CD14-positive monocyte (primary cell): ENCODE data around the gene SLC25A25. TPM values are rescaled to one million over a fixed set of nuclear protein-coding genes. Genes with fewer than 3 reads are reported as not detected.

ENCODE experiments used
- DNase-seq, 3 donors: peaks; one replicate each; pipeline ENCODE4 v3.0.0-alpha.2; 2011 to 2022
- H2AFZ ChIP-seq: 2 replicates; pipeline ENCODE4 v1.6.0; 2012; ENCODE audit warnings: mild to moderate bottlenecking, low read depth, low read length, inconsistent platforms; ENCODE audit not compliant: insufficient read depth, poor library complexity, severe bottlenecking
- H3K27ac ChIP-seq, 2 donors: 1 replicate in 1 of 2; 2 replicates in 1 of 2; pipeline ENCODE4 v1.5.1; 2012 to 2013; ENCODE audit warnings: low read length in 2 of 2, control low read depth in 1 of 2, inconsistent platforms in 1 of 2, low read depth in 1 of 2, mild to moderate bottlenecking in 1 of 2
- H3K27me3 ChIP-seq, 2 donors: one replicate each; pipeline versions ENCODE4 v1.6.0 to v1.6.1; 2011 to 2013; ENCODE audit warnings: low read length in 2 of 2; ENCODE audit not compliant: control insufficient read depth in 2 of 2, insufficient read depth in 2 of 2
- H3K36me3 ChIP-seq, 2 donors: replicated peaks in 1 of 2; 1 replicate in 1 of 2; 2 replicates in 1 of 2; pipeline versions ENCODE4 v1.5.1 to v1.6.1; 2012 to 2013; ENCODE audit warnings: low read length in 2 of 2, control low read depth in 1 of 2, inconsistent platforms in 1 of 2, mild to moderate bottlenecking in 1 of 2; ENCODE audit not compliant: insufficient read depth in 2 of 2, control insufficient read depth in 1 of 2
- H3K4me1 ChIP-seq, 2 donors: 1 replicate in 1 of 2; 2 replicates in 1 of 2; pipeline versions ENCODE4 v1.5.1 to v1.6.1; 2012 to 2013; ENCODE audit warnings: low read length in 2 of 2, control low read depth in 1 of 2, inconsistent platforms in 1 of 2, mild to moderate bottlenecking in 1 of 2, moderate library complexity in 1 of 2; ENCODE audit not compliant: insufficient read depth in 2 of 2, control insufficient read depth in 1 of 2
- H3K4me2 ChIP-seq: replicated peaks from 2 replicates; pipeline ENCODE3; 2012; ENCODE audit warnings: low read length, moderate library complexity, mild to moderate bottlenecking; ENCODE audit not compliant: poor library complexity, severe bottlenecking; ENCODE audit errors: extremely low read depth
- H3K4me3 ChIP-seq, 3 experiments: fragments of 200-600 bp in 1 of 3; sonication (generic) in 1 of 3; replicated peaks in 1 of 3; 1 replicate in 2 of 3; 2 replicates in 1 of 3; pipeline ENCODE4 v1.5.1; 2011 to 2013; ENCODE audit warnings: low read length in 3 of 3, mild to moderate bottlenecking in 3 of 3, control low read depth in 2 of 3, low read depth in 2 of 3, inconsistent platforms in 1 of 3, moderate library complexity in 1 of 3
- H3K79me2 ChIP-seq: 2 replicates; pipeline ENCODE4 v1.6.0; 2012; ENCODE audit warnings: mild to moderate bottlenecking, control low read depth, inconsistent platforms, low read length, moderate library complexity; ENCODE audit not compliant: insufficient read depth
- H3K9ac ChIP-seq: 2 replicates; pipeline ENCODE4 v1.6.0; 2017; ENCODE audit warnings: low read length, mild to moderate bottlenecking; ENCODE audit not compliant: insufficient read depth, poor library complexity, severe bottlenecking
- H3K9me3 ChIP-seq, 2 donors: replicated peaks in 1 of 2; 1 replicate in 1 of 2; 2 replicates in 1 of 2; pipeline versions ENCODE4 v1.5.1 to v1.6.1; 2012 to 2013; ENCODE audit warnings: low read length in 2 of 2, control low read depth in 1 of 2; ENCODE audit not compliant: control insufficient read depth in 1 of 2, insufficient read depth in 1 of 2
- H4K20me1 ChIP-seq: 2 replicates; pipeline ENCODE4 v1.6.0; 2012; ENCODE audit warnings: mild to moderate bottlenecking, low read length, control low read depth, moderate library complexity; ENCODE audit not compliant: insufficient read depth
- H3K27ac Mint-ChIP-seq, 7 donors: one replicate each; pipeline ENCODE4 v1.8.0; 2020; ENCODE audit warnings: mild to moderate bottlenecking in 7 of 7, mixed read lengths in 7 of 7, moderate library complexity in 6 of 7, inconsistent platforms in 2 of 7
- H3K27me3 Mint-ChIP-seq, 3 donors: one replicate each; pipeline ENCODE4 v1.8.0; 2021 to 2022; ENCODE audit warnings: low read depth in 3 of 3, mild to moderate bottlenecking in 3 of 3, mixed read lengths in 3 of 3, moderate library complexity in 3 of 3, inconsistent platforms in 1 of 3
- H3K36me3 Mint-ChIP-seq, 2 donors: one replicate each; pipeline ENCODE4 v1.8.0; 2020; ENCODE audit warnings: mixed read lengths in 2 of 2, inconsistent platforms in 1 of 2, mild to moderate bottlenecking in 1 of 2
- H3K4me1 Mint-ChIP-seq: one replicate; pipeline ENCODE4 v1.8.0; 2020; ENCODE audit warnings: mild to moderate bottlenecking, mixed read lengths
- H3K4me3 Mint-ChIP-seq, 2 donors: one replicate each; pipeline ENCODE4 v1.8.0; 2020; ENCODE audit warnings: mild to moderate bottlenecking in 2 of 2, mixed read lengths in 2 of 2, moderate library complexity in 1 of 2
- H3K9me3 Mint-ChIP-seq, 7 donors: one replicate each; pipeline ENCODE4 v1.8.0; 2020 to 2022; ENCODE audit warnings: mixed read lengths in 7 of 7, mild to moderate bottlenecking in 6 of 7, moderate library complexity in 6 of 7, inconsistent platforms in 2 of 7
- CTCF ChIP-seq: fragments of 200-600 bp; IDR thresholded peaks from one replicate; pipeline ENCODE4 v1.8.0; 2022; ENCODE audit warnings: antibody characterized with exemption, mild to moderate bottlenecking
- WGBS: methylation state at CpG from one replicate; pipeline ENCODE4 v1.1.5; 2013; ENCODE audit warnings: missing lambda C conversion rate; ENCODE audit not compliant: insufficient coverage; 5-methylcytosine and 5-hydroxymethylcytosine counted together
- intact Hi-C, 2 donors: fragments of 100-400 bp; cut with micrococcal nuclease; formaldehyde crosslinking; loops; one replicate each; pipeline versions ENCODE4 v1.15.0 to v1.15.1; 2023
- polyA plus RNA-seq, 3 donors: library from polyadenylated mRNA; depleted of rRNA in 1 of 3; unstranded in 2 of 3; stranded (reverse) in 1 of 3; fragments of 300-500 nt in 2 of 3; fragments of >200 nt in 1 of 3; fragmentation: Illumina TruSeq in 2 of 3; gene quantifications; 1 replicate in 2 of 3; 2 replicates in 1 of 3; pipeline ENCODE4 v1.2.3, GENCODE V29; 2012 to 2021

Gene SLC25A25
- polyA plus RNA-seq, 3 donors = 5.1 to 43.3 (median 6.3) TPM

GRCh38 chr9:128104171-128104618 lies 36.2 kb downstream of the SLC25A25 start:
- Histone ChIP-seq H3K4me2 (no peak overlapping the region), H3K27me3 (no peaks in the 10 kb centered on the region), H3K36me3 (peaks cover 79 to 86% of the 10 kb centered on the region in 2 donors), H2AFZ (no peak overlapping the region), H3K4me1 (peaks cover 11 to 12% of the 10 kb centered on the region in 2 donors), H3K4me3 (no peak overlapping the region), H3K9ac (no peak overlapping the region), H3K9me3 (no peaks in the 10 kb centered on the region), H3K27ac (peak overlapping the region in 1 of 2 donors; percentile 26), H4K20me1 (peaks cover 84% of the 10 kb centered on the region), H3K79me2 (peaks cover 20% of the 10 kb centered on the region)
- TF ChIP-seq CTCF = no peak
- Mint-ChIP-seq H3K4me1 (peaks cover 10% of the 10 kb centered on the region), H3K27me3 (peaks cover 0 to 2% (median 0%) of the 10 kb centered on the region in 3 donors), H3K27ac (peak overlapping the region in 2 of 7 donors; percentile 13 to 30), H3K4me3 (no peak overlapping the region), H3K36me3 (peaks cover 71 to 92% of the 10 kb centered on the region in 2 donors), H3K9me3 (no peaks in the 10 kb centered on the region)
- intact Hi-C loops = no loop called here
- DNase-seq = peak in 1 of 3 donors; percentile 3
- WGBS = 52% methylated on average over 6 of the region's 6 CpGs

GRCh38 chr9:128105538-128106175 lies 37.6 kb downstream of the SLC25A25 start:
- Histone ChIP-seq H3K9me3 (no peaks in the 10 kb centered on the region), H3K4me2 (no peak overlapping the region), H3K4me1 (no peaks in the 10 kb centered on the region), H3K36me3 (peaks cover 80 to 89% of the 10 kb centered on the region in 2 donors), H3K9ac (no peak overlapping the region), H3K79me2 (peaks cover 5% of the 10 kb centered on the region), H4K20me1 (peaks cover 71% of the 10 kb centered on the region), H3K4me3 (no peak overlapping the region), H2AFZ (no peak overlapping the region), H3K27me3 (no peaks in the 10 kb centered on the region), H3K27ac (no peak overlapping the region)
- WGBS = 97% methylated on average over 20 of the region's 21 CpGs
- intact Hi-C loops = no loop called here
- TF ChIP-seq CTCF = no peak
- peak overlapping the region in 2 of 7 donors; percentile 25 to 41 for H3K27ac Mint-ChIP-seq
- no peak for DNase-seq
- no peak overlapping the region for H3K4me3 Mint-ChIP-seq
- no peaks in the 10 kb centered on the region for H3K9me3 Mint-ChIP-seq
- H3K4me1 Mint-ChIP-seq = no peaks in the 10 kb centered on the region
- peaks cover 0 to 2% (median 0%) of the 10 kb centered on the region in 3 donors for H3K27me3 Mint-ChIP-seq
- peaks cover 80 to 88% of the 10 kb centered on the region in 2 donors for H3K36me3 Mint-ChIP-seq
